Calu3 (cell line): ENCODE data around the gene APCS. TPM values are rescaled to one million over a fixed set of nuclear protein-coding genes. Genes with fewer than 3 reads are reported as not detected.

Experiments
- BruUV-seq: library from RNA; stranded (reverse); fragments of 400-500 nt; replicated peaks from 2 replicates; lab custom pipeline; 2021; lab: Mats Ljungman, UMichigan
- CTCF ChIA-PET: fragments of 300-600 bp; sonication (Branson Sonifier 250); formaldehyde crosslinking; loops from one replicate; lab custom pipeline; 2022; ENCODE audit warnings: antibody characterized with exemption; lab: Charles Lee
- DNase-seq: peaks from one replicate; pipeline ENCODE4 v3.0.0; 2022
- H3K27ac Mint-ChIP-seq: one replicate; pipeline ENCODE4 v1.8.0; 2022; ENCODE audit warnings: mixed read lengths; ENCODE audit not compliant: unreplicated experiment
- H3K27me3 Mint-ChIP-seq: one replicate; pipeline ENCODE4 v1.8.0; 2022; ENCODE audit warnings: mixed read lengths; ENCODE audit not compliant: unreplicated experiment
- H3K36me3 Mint-ChIP-seq: one replicate; pipeline ENCODE4 v1.8.0; 2022; ENCODE audit warnings: mild to moderate bottlenecking, moderate library complexity, mixed read lengths; ENCODE audit not compliant: insufficient read depth, unreplicated experiment
- H3K4me1 Mint-ChIP-seq: one replicate; pipeline ENCODE4 v1.8.0; 2022; ENCODE audit warnings: mild to moderate bottlenecking, low read depth, mixed read lengths; ENCODE audit not compliant: unreplicated experiment
- H3K4me3 Mint-ChIP-seq: one replicate; pipeline ENCODE4 v1.8.0; 2022; ENCODE audit warnings: mild to moderate bottlenecking, low read depth, moderate library complexity, mixed read lengths; ENCODE audit not compliant: unreplicated experiment
- H3K9me3 Mint-ChIP-seq: one replicate; pipeline ENCODE4 v1.8.0; 2022; ENCODE audit warnings: low read depth, mixed read lengths; ENCODE audit not compliant: unreplicated experiment
- intact Hi-C: fragments of 100-400 bp; cut with micrococcal nuclease; formaldehyde crosslinking; loops from one replicate; pipeline ENCODE4 v1.10.0; 2022; ENCODE audit not compliant: unreplicated experiment
- total RNA-seq: library from RNA; stranded (reverse); gene quantifications from 2 replicates; pipeline ENCODE4 v1.2.3, GENCODE V29; 2022
- TF ChIP-seq, protein P1 (sequence below): fragments of 200-600 bp; IDR thresholded peaks from one replicate; pipeline ENCODE4 v1.8.0; 2022; ENCODE audit warnings: antibody characterized with exemption; ENCODE audit not compliant: unreplicated experiment

APCS gene
- total RNA-seq, 1 experiment from 2014 or later = 0.66 TPM

DNA sequence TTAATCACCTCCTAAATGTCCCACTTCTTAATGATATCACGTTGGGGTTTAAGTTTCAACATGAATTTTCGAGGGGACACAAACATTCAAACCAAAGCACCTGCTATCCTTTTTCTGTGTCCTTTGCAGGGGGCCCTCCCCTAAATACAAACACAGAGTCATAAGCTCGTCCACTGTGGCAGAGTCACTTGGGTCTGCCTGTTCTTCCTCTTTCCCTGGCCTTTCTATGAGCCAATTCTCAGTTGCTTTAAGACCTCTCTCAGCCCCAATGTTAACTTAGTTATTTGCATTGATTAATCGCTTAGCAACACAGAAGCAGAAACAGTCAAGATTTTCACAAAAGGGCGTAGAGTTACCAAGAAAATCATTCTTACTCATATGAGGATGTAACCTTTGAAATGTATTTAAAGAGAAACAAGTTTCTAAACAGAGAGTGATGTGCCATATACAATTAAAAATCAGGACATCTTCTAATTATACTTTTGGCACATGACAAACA is 14.9 kb downstream of the APCS start:
- intact Hi-C loops = no loop called here
- H3K9me3 Mint-ChIP-seq = peaks cover 14% of the 10 kb centered on the region
- TF ChIP-seq, protein P1, sequence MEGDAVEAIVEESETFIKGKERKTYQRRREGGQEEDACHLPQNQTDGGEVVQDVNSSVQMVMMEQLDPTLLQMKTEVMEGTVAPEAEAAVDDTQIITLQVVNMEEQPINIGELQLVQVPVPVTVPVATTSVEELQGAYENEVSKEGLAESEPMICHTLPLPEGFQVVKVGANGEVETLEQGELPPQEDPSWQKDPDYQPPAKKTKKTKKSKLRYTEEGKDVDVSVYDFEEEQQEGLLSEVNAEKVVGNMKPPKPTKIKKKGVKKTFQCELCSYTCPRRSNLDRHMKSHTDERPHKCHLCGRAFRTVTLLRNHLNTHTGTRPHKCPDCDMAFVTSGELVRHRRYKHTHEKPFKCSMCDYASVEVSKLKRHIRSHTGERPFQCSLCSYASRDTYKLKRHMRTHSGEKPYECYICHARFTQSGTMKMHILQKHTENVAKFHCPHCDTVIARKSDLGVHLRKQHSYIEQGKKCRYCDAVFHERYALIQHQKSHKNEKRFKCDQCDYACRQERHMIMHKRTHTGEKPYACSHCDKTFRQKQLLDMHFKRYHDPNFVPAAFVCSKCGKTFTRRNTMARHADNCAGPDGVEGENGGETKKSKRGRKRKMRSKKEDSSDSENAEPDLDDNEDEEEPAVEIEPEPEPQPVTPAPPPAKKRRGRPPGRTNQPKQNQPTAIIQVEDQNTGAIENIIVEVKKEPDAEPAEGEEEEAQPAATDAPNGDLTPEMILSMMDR = no peak
- no peak overlapping the region for H3K27ac Mint-ChIP-seq
- H3K36me3 Mint-ChIP-seq = no peaks in the 10 kb centered on the region
- peaks cover 26% of the 10 kb centered on the region for H3K4me1 Mint-ChIP-seq
- BruUV-seq = no TSS peak
- CTCF ChIA-PET = interaction anchor here (0.7 kb wide), 1 partner anchor 267 kb away, joined by 3 read pairs; no protein-coding TSS in a partner anchor
- DNase-seq = no peak
- no peak overlapping the region for H3K4me3 Mint-ChIP-seq
- H3K27me3 Mint-ChIP-seq = no peaks in the 10 kb centered on the region

DNA sequence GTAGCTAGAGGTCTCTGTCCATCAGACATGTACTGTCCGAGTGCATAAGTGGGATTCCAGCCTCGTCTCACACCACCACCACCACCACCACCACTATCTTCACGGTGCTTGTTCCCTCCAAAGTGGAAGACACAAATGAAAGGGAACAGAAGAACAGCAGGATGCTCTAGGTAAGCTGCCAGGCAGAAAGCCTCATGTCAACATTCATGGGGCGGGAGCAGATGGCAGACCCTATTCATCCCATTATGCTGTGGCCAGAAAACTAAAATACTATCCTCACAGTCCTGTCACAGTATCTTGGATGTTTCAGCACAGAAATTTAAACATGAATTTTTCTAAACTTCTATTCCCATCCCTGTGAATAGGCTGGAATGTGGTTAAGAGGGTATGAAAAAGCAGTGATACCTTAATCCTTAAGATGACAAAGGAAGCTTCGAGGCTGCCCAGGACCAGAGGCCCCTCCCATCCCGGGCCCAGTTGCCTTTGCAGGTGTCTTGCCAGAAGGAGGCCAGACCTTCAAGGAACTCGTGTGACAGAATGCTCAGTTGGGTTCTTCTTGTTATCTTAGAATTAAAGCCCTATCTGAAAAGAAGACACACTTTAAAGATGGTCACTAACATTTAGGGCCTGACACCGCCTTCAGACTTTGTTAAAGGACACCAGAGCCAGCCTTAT is 24.7 kb downstream of the APCS start:
- no peaks in the 10 kb centered on the region for H3K27me3 Mint-ChIP-seq
- H3K4me1 Mint-ChIP-seq = no peaks in the 10 kb centered on the region
- H3K36me3 Mint-ChIP-seq = no peaks in the 10 kb centered on the region
- CTCF ChIA-PET = no interaction called here
- no peak overlapping the region for H3K27ac Mint-ChIP-seq
- no peak for DNase-seq
- H3K4me3 Mint-ChIP-seq = no peak overlapping the region
- peaks cover 2% of the 10 kb centered on the region for H3K9me3 Mint-ChIP-seq
- BruUV-seq = no TSS peak
- TF ChIP-seq, protein P1 = no peak
- intact Hi-C loops = no loop called here

DNA sequence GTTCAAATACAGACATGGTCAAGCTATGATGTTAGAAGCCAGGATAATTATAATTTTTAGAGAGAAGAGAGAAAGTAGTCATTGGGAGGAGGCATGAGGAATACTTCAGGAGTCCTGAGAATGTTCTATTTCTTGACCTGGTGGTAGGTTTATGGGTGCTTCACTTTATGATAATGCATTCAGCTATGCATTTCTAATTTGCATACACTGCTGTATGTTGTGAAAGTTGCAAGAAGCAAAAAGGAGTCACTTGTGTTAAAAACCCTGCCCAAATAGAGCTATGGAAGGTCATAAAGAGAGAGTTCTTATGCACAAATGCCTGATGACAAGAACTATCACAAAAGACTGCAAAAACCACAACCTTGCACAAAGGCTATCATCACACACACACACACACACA is 45.3 kb downstream of the APCS start:
- CTCF ChIA-PET = no interaction called here
- BruUV-seq = no TSS peak
- DNase-seq = no peak
- Mint-ChIP-seq H3K27ac (no peak overlapping the region), H3K4me1 (no peaks in the 10 kb centered on the region), H3K36me3 (no peaks in the 10 kb centered on the region), H3K27me3 (no peaks in the 10 kb centered on the region), H3K9me3 (peaks cover 3% of the 10 kb centered on the region), H3K4me3 (no peak overlapping the region)
- TF ChIP-seq, protein P1 = no peak
- intact Hi-C loops = no loop called here

Other genes starting within 250 kb of the APCS start
- not detected in 2 replicates for gene OR10J4, start 155.6 kb upstream of the APCS start, total RNA-seq
- gene OR10J1, start 148.1 kb upstream of the APCS start, total RNA-seq = not detected in 2 replicates
- not detected in 2 replicates for gene OR10J5, start 51.8 kb upstream of the APCS start, total RNA-seq
- gene CRP, start 126.8 kb downstream of the APCS start, total RNA-seq = 0.80 and 3.6 TPM in 2 replicates
- gene DUSP23, start 193.1 kb downstream of the APCS start, total RNA-seq = 5.7 and 10.6 TPM in 2 replicates
- not detected in 2 replicates for gene FCRL6, start 214.5 kb downstream of the APCS start, total RNA-seq
- gene SLAMF8, start 239.0 kb downstream of the APCS start, total RNA-seq = not detected in 2 replicates